ENCODE data around the gene GDPD4. TPM values are rescaled to one million over a fixed set of nuclear protein-coding genes. Genes with fewer than 3 reads are reported as not detected.

The GDPD4 gene
- total RNA-seq, 1 donor from 2014 or later, result not detected

GRCh38 chr11:77310721-77311120 is 9.2 kb upstream of the GDPD4 start:
- H3K27ac Mint-ChIP-seq (ENCODE audit: unreplicated experiment), result no peak overlapping the region
- H3K27me3 Mint-ChIP-seq (ENCODE audit: unreplicated experiment), result no peaks in the 10 kb centered on the region
- H3K4me1 Mint-ChIP-seq (ENCODE audit: low read depth, unreplicated experiment), result no peaks in the 10 kb centered on the region
- no peaks in the 10 kb centered on the region for H3K36me3 Mint-ChIP-seq (ENCODE audit: unreplicated experiment)
- TF ChIP-seq CTCF (IDR thresholded peaks at IDR 0.05; ENCODE audit: partially characterized antibody, unreplicated experiment), result no peak
- H3K9me3 Mint-ChIP-seq (ENCODE audit: unreplicated experiment), result no peaks in the 10 kb centered on the region
- DNase-seq, result no peak
- H3K4me3 Mint-ChIP-seq (ENCODE audit: unreplicated experiment), result no peak overlapping the region

DNA sequence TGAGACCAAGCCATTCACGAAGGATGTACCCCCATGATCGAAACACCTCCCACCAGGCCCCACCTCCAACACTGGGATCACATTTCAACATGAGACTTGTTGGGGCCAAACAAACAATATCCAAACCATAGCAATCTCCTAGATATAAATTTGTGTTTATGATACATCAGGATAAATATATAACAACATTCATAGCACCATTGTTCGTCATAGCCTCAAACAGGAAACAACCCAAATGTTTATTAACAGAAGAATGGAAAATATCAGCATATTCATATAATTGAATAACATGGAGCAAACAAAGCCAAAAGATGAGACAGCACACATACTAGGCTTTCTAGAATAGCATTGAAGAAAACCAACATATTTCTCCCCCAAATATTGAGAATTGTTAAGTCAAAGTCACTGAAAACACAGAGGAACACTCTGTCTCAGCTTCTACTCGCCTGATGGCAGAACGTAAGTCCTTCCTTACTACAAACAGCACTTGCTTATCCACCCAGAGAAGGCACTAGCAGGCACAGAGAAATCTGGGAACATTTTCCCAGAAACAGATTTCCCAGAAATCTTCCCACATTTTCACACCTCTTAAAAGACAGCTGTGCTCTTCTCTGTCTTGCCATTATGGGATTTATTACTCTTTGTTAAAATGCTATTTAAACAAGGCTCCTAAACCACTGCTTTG is 8.1 kb upstream of the GDPD4 start:
- TF ChIP-seq CTCF (IDR thresholded peaks at IDR 0.05; ENCODE audit: partially characterized antibody, unreplicated experiment), result no peak

DNA sequence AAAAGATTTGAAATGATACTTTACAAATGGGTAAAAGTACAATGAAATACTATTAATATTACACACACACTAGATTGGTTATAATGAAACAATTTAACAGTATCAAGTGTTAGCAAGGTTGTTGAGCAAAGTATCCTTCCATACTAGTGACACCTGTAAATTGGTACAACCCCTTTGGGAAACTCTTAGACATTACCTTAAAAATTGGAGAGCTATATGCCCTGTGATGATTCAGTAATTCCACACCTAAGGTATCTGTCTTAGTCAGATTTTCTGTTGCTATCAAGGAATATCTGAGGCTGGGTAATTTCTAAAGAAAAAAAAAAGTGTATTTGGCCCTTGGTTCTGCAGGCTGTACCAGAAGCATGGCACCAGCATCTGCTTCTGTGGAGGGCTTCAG is 7.4 kb upstream of the GDPD4 start:
- Mint-ChIP-seq H3K36me3 (ENCODE audit: unreplicated experiment) (no peaks in the 10 kb centered on the region), H3K27ac (ENCODE audit: unreplicated experiment) (no peak overlapping the region), H3K4me1 (ENCODE audit: low read depth, unreplicated experiment) (no peaks in the 10 kb centered on the region), H3K4me3 (ENCODE audit: unreplicated experiment) (no peak overlapping the region), H3K9me3 (ENCODE audit: unreplicated experiment) (no peaks in the 10 kb centered on the region), H3K27me3 (ENCODE audit: unreplicated experiment) (no peaks in the 10 kb centered on the region)
- no peak for DNase-seq
- no peak for TF ChIP-seq CTCF (IDR thresholded peaks at IDR 0.05; ENCODE audit: partially characterized antibody, unreplicated experiment)

More for the DNA sequence above, 8.1 kb upstream of the GDPD4 start:
- Mint-ChIP-seq H3K27ac (ENCODE audit: unreplicated experiment) (no peak overlapping the region), H3K9me3 (ENCODE audit: unreplicated experiment) (no peaks in the 10 kb centered on the region), H3K4me1 (ENCODE audit: low read depth, unreplicated experiment) (no peaks in the 10 kb centered on the region), H3K27me3 (ENCODE audit: unreplicated experiment) (no peaks in the 10 kb centered on the region), H3K36me3 (ENCODE audit: unreplicated experiment) (no peaks in the 10 kb centered on the region), H3K4me3 (ENCODE audit: unreplicated experiment) (no peak overlapping the region)
- no peak for DNase-seq

DNA sequence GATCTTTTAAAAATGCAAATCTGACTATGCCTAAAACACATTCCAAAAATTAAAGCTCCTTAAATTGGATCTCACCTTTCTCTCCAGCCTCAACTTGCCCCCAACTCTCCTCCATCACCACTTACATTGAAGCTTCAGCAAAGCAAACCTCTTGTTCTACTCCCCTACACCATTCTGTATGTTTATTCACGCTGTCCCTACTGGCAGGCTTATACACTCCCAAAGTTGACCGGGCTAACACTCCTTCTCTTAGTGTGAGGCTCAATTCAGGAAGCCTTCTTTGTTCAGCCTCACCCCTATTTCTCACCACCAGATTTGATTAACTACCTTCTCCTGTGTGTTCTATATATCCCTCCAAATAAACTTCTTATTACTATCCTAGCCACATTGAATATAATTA is 1.8 kb upstream of the GDPD4 start:
- no peak for DNase-seq
- no peak overlapping the region for H3K4me3 Mint-ChIP-seq (ENCODE audit: unreplicated experiment)
- no peak for TF ChIP-seq CTCF (IDR thresholded peaks at IDR 0.05; ENCODE audit: partially characterized antibody, unreplicated experiment)
- H3K9me3 Mint-ChIP-seq (ENCODE audit: unreplicated experiment), result no peaks in the 10 kb centered on the region
- H3K4me1 Mint-ChIP-seq (ENCODE audit: low read depth, unreplicated experiment), result peaks cover 2% of the 10 kb centered on the region
- no peaks in the 10 kb centered on the region for H3K36me3 Mint-ChIP-seq (ENCODE audit: unreplicated experiment)
- no peak overlapping the region for H3K27ac Mint-ChIP-seq (ENCODE audit: unreplicated experiment)
- H3K27me3 Mint-ChIP-seq (ENCODE audit: unreplicated experiment), result no peaks in the 10 kb centered on the region

DNA sequence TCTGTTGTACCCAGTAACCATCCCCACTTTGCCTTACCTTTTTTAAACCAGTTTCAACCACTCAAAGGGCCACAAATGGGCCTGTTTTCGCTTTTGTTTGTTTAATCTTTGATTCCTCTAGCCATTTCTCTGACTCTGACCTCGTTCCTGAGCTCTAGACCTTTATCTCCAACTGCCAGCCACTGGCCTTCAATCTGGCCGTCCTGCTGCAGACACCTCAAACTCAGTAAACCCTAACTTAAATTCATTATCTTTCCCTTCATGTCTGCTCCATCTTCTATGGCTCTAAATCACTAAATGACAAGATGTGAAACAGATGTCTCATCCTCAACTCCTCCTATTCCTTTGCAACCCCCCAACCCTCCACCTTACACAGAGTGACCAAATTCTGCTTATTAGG is 1.3 kb upstream of the GDPD4 start:
- Mint-ChIP-seq H3K9me3 (ENCODE audit: unreplicated experiment) (no peaks in the 10 kb centered on the region), H3K27me3 (ENCODE audit: unreplicated experiment) (no peaks in the 10 kb centered on the region), H3K4me1 (ENCODE audit: low read depth, unreplicated experiment) (peaks cover 2% of the 10 kb centered on the region), H3K27ac (ENCODE audit: unreplicated experiment) (no peak overlapping the region), H3K36me3 (ENCODE audit: unreplicated experiment) (no peaks in the 10 kb centered on the region), H3K4me3 (ENCODE audit: unreplicated experiment) (no peak overlapping the region)
- TF ChIP-seq CTCF (IDR thresholded peaks at IDR 0.05; ENCODE audit: partially characterized antibody, unreplicated experiment), result no peak
- DNase-seq, result no peak
